ENCODE results near the gene STARD3NL. TPM values are rescaled to one million over a fixed set of nuclear protein-coding genes. Genes with fewer than 3 reads are reported as not detected.

Gene STARD3NL
- total RNA-seq, 1 experiment from 2014 or later = 37.4 TPM

GRCh38 chr7:38220452-38220851 lies 42.4 kb downstream of the STARD3NL start:
- no peaks in the 10 kb centered on the region for H3K4me1 ChIP-seq (ENCODE audit: insufficient read depth, low read length)
- TF ChIP-seq, protein P1, sequence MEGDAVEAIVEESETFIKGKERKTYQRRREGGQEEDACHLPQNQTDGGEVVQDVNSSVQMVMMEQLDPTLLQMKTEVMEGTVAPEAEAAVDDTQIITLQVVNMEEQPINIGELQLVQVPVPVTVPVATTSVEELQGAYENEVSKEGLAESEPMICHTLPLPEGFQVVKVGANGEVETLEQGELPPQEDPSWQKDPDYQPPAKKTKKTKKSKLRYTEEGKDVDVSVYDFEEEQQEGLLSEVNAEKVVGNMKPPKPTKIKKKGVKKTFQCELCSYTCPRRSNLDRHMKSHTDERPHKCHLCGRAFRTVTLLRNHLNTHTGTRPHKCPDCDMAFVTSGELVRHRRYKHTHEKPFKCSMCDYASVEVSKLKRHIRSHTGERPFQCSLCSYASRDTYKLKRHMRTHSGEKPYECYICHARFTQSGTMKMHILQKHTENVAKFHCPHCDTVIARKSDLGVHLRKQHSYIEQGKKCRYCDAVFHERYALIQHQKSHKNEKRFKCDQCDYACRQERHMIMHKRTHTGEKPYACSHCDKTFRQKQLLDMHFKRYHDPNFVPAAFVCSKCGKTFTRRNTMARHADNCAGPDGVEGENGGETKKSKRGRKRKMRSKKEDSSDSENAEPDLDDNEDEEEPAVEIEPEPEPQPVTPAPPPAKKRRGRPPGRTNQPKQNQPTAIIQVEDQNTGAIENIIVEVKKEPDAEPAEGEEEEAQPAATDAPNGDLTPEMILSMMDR (conservative IDR thresholded peaks at IDR 0.05; ENCODE audit: low read depth, low read length) = no peak
- TF ChIP-seq EZH2phosphoT487 (IDR thresholded peaks at IDR 0.05; ENCODE audit: borderline replicate concordance, low read length) = no peak
- TF ChIP-seq EZH2 (IDR thresholded peaks at IDR 0.05; ENCODE audit: low read length, unreplicated experiment) = no peak
- no peaks in the 10 kb centered on the region for H3K27me3 ChIP-seq (ENCODE audit: low read length)
- CTCF ChIA-PET = no interaction called here
- H3K27ac ChIP-seq (ENCODE audit: low read length) = no peak overlapping the region
- no peak for ATAC-seq
- H3K9me3 ChIP-seq (ENCODE audit: low read length) = no peaks in the 10 kb centered on the region
- intact Hi-C loops (cut with micrococcal nuclease) = loop anchor here (5.0 kb wide), 1 partner anchor 43 kb away; the partner anchor contains the start of gene STARD3NL
- no peaks in the 10 kb centered on the region for H4K20me1 ChIP-seq (ENCODE audit: low read length)
- no peaks in the 10 kb centered on the region for H3K9me2 ChIP-seq (replicated peaks; ENCODE audit: low read length)
- H3K4me3 ChIP-seq (ENCODE audit: low read length) = no peak overlapping the region
- no peaks in the 10 kb centered on the region for H3F3A ChIP-seq (ENCODE audit: low read length, unreplicated experiment)
- no TSS peak for BruUV-seq (replicated peaks)
- POLR2A ChIA-PET (ENCODE audit: unreplicated experiment) = no interaction called here
- H3K4me2 ChIP-seq (ENCODE audit: low read length) = no peak overlapping the region
- H2AFZ ChIP-seq (ENCODE audit: low read length) = no peak overlapping the region
- DNase-seq = no peak
- no peaks in the 10 kb centered on the region for H3K79me2 ChIP-seq (ENCODE audit: low read length)
- H3K9ac ChIP-seq (ENCODE audit: low read length) = no peak overlapping the region
- H3K36me3 ChIP-seq (ENCODE audit: low read depth, low read length) = peaks cover 6% of the 10 kb centered on the region; the same call in 1 of the 2 replicates

DNA sequence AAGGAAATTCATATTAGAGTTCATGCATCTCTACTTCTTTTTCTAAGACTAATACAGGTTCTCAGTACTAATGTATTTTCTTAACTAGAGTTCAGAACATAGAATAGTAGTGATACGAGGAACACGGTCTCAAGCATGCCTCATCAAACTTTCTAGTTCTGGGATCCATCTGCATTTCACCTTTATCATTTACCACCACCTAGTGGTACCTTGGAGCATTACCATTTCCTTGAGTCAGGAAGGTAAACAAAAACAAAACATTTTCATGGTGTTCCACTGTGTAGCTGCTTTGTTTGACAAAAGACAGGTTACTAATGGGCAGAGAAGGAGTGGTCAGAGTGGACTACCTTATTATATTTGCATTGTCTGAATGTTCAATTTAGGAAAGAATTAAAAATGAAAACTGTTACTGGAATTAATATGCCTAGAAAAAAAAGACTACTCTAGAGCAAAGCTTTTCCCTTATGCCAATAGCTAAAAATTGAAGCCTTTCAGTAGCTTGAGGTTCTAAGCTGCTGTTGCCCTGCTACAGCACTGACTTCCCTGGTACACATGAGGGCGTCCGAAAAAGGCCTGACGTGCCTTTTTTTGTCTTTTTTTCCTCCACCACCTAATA lies 44.5 kb downstream of the STARD3NL start:
- H3K9ac ChIP-seq (ENCODE audit: low read length) = no peak overlapping the region
- H3K4me1 ChIP-seq (ENCODE audit: insufficient read depth, low read length) = no peaks in the 10 kb centered on the region
- TF ChIP-seq EZH2phosphoT487 (IDR thresholded peaks at IDR 0.05; ENCODE audit: borderline replicate concordance, low read length) = no peak
- TF ChIP-seq, protein P1 (conservative IDR thresholded peaks at IDR 0.05; ENCODE audit: low read depth, low read length) = peak; percentile 89
- H3K4me3 ChIP-seq (ENCODE audit: low read length) = no peak overlapping the region
- ATAC-seq (peak; percentile 79), DNase-seq (peak; percentile 79)
- H3K36me3 ChIP-seq (ENCODE audit: low read depth, low read length) = no peaks in the 10 kb centered on the region
- H3F3A ChIP-seq (ENCODE audit: low read length, unreplicated experiment) = no peaks in the 10 kb centered on the region
- H3K9me2 ChIP-seq (replicated peaks; ENCODE audit: low read length) = no peaks in the 10 kb centered on the region
- no peaks in the 10 kb centered on the region for H3K9me3 ChIP-seq (ENCODE audit: low read length)
- H2AFZ ChIP-seq (ENCODE audit: low read length) = no peak overlapping the region
- no TSS peak for BruUV-seq (replicated peaks)
- no peaks in the 10 kb centered on the region for H3K27me3 ChIP-seq (ENCODE audit: low read length)
- no peaks in the 10 kb centered on the region for H4K20me1 ChIP-seq (ENCODE audit: low read length)
- intact Hi-C loops (cut with micrococcal nuclease) = loop anchor here (1.0 to 5.0 kb wide), 4 partner anchors 45 to 321 kb away; partner anchors contain the start of gene STARD3NL
- CTCF ChIA-PET = interaction anchor here (0.6 to 0.8 kb wide), 4 partner anchors 113 to 321 kb away, joined by 3 to 6 read pairs (median 4); no protein-coding TSS in a partner anchor
- H3K27ac ChIP-seq (ENCODE audit: low read length) = no peak overlapping the region
- no peaks in the 10 kb centered on the region for H3K79me2 ChIP-seq (ENCODE audit: low read length)
- POLR2A ChIA-PET (ENCODE audit: unreplicated experiment) = no interaction called here
- H3K4me2 ChIP-seq (ENCODE audit: low read length) = no peak overlapping the region

GRCh38 chr7:38223306-38223705 lies 45.3 kb downstream of the STARD3NL start:
- POLR2A ChIA-PET (ENCODE audit: unreplicated experiment) = no interaction called here

More at GRCh38 chr7:38223306-38223705, 45.3 kb downstream of the STARD3NL start:
- Histone ChIP-seq H3K9ac (ENCODE audit: low read length) (no peak overlapping the region), H2AFZ (ENCODE audit: low read length) (no peak overlapping the region), H3K36me3 (ENCODE audit: low read depth, low read length) (no peaks in the 10 kb centered on the region), H3K9me2 (replicated peaks; ENCODE audit: low read length) (no peaks in the 10 kb centered on the region), H3F3A (ENCODE audit: low read length, unreplicated experiment) (no peaks in the 10 kb centered on the region), H3K4me2 (ENCODE audit: low read length) (no peak overlapping the region), H3K27ac (ENCODE audit: low read length) (no peak overlapping the region), H3K4me3 (ENCODE audit: low read length) (no peak overlapping the region), H3K79me2 (ENCODE audit: low read length) (no peaks in the 10 kb centered on the region), H4K20me1 (ENCODE audit: low read length) (no peaks in the 10 kb centered on the region), H3K4me1 (ENCODE audit: insufficient read depth, low read length) (no peaks in the 10 kb centered on the region), H3K9me3 (ENCODE audit: low read length) (no peaks in the 10 kb centered on the region), H3K27me3 (ENCODE audit: low read length) (no peaks in the 10 kb centered on the region)
- DNase-seq (no peak), ATAC-seq (no peak)
- BruUV-seq (replicated peaks) = no TSS peak
- TF ChIP-seq, protein P1 (conservative IDR thresholded peaks at IDR 0.05; ENCODE audit: low read depth, low read length) = no peak
- TF ChIP-seq EZH2 (IDR thresholded peaks at IDR 0.05; ENCODE audit: low read length, unreplicated experiment) (no peak), EZH2phosphoT487 (IDR thresholded peaks at IDR 0.05; ENCODE audit: borderline replicate concordance, low read length) (no peak)
- intact Hi-C loops (cut with micrococcal nuclease) = loop anchor here (5.0 kb wide), 1 partner anchor 46 kb away; the partner anchor contains the start of gene STARD3NL
- CTCF ChIA-PET = interaction anchor here (0.8 kb wide), 1 partner anchor 322 kb away, joined by 4 read pairs; no protein-coding TSS in a partner anchor
